Skeletal muscle tissue (tissue), 4 donors: Measurements from ENCODE around the gene GPRC6A. TPM values are rescaled to one million over a fixed set of nuclear protein-coding genes. Genes with fewer than 3 reads are reported as not detected.

Experiments used
- H3K27ac ChIP-seq: one replicate; pipeline ENCODE4 v1.7.0; 2013; ENCODE audit warnings: mild to moderate bottlenecking, low read depth, low read length, inconsistent platforms
- H3K27me3 ChIP-seq, 3 donors: one replicate each; pipeline ENCODE4 v1.7.0; 2013; ENCODE audit warnings: low read length in 3 of 3; ENCODE audit not compliant: control insufficient read depth in 3 of 3, insufficient read depth in 3 of 3
- H3K36me3 ChIP-seq, 3 donors: one replicate each; pipeline ENCODE4 v1.7.0; 2013; ENCODE audit warnings: low read length in 3 of 3; ENCODE audit not compliant: control insufficient read depth in 3 of 3, insufficient read depth in 3 of 3
- H3K4me1 ChIP-seq, 3 donors: one replicate each; pipeline ENCODE4 v1.7.0; 2013; ENCODE audit warnings: low read length in 3 of 3, mild to moderate bottlenecking in 3 of 3; ENCODE audit not compliant: control insufficient read depth in 3 of 3, insufficient read depth in 3 of 3
- H3K4me3 ChIP-seq, 3 donors: one replicate each; pipeline ENCODE4 v1.7.0; 2013; ENCODE audit warnings: low read length in 3 of 3
- H3K9ac ChIP-seq, 3 donors: one replicate each; pipeline ENCODE4 v1.7.0; 2013; ENCODE audit warnings: low read length in 3 of 3, mild to moderate bottlenecking in 3 of 3, moderate library complexity in 2 of 3, low read depth in 1 of 3
- H3K9me3 ChIP-seq, 3 donors: one replicate each; pipeline ENCODE4 v1.7.0; 2013; ENCODE audit warnings: low read length in 3 of 3; ENCODE audit not compliant: control insufficient read depth in 3 of 3
- total RNA-seq: library from RNA; depleted of rRNA; stranded (reverse); fragments of >200 nt; gene quantifications from one replicate; pipeline ENCODE4 v1.2.3, GENCODE V29; 2014
- donor health status: Osteomylitis.

GPRC6A gene, protein sequence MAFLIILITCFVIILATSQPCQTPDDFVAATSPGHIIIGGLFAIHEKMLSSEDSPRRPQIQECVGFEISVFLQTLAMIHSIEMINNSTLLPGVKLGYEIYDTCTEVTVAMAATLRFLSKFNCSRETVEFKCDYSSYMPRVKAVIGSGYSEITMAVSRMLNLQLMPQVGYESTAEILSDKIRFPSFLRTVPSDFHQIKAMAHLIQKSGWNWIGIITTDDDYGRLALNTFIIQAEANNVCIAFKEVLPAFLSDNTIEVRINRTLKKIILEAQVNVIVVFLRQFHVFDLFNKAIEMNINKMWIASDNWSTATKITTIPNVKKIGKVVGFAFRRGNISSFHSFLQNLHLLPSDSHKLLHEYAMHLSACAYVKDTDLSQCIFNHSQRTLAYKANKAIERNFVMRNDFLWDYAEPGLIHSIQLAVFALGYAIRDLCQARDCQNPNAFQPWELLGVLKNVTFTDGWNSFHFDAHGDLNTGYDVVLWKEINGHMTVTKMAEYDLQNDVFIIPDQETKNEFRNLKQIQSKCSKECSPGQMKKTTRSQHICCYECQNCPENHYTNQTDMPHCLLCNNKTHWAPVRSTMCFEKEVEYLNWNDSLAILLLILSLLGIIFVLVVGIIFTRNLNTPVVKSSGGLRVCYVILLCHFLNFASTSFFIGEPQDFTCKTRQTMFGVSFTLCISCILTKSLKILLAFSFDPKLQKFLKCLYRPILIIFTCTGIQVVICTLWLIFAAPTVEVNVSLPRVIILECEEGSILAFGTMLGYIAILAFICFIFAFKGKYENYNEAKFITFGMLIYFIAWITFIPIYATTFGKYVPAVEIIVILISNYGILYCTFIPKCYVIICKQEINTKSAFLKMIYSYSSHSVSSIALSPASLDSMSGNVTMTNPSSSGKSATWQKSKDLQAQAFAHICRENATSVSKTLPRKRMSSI
- total RNA-seq, result not detected

DNA sequence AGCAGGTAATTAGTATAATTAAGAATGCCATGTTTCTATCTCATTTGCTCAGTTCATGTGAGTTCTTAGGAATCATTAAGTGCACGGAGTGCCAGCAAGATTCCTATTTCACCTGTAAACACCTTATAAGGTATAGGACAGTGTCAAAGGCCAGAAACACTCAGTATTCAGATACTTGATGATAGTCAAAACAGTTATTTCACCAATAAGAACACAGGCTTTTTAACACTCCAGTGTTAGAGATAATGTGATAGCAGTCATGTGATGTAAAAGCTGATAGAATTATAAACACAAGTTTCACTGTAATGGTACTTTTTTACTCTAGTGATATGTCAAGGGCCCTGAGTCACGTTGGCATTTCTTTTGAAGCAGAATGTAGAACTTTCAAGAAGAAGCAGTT lies at the start of gene GPRC6A:
Gene GPRC6A (minus strand): TSS at position 101 of the 400 bp plus-strand sequence. CDS start 70 bp downstream, at position 31.
- Histone ChIP-seq H3K36me3 (no peaks in the 10 kb centered on the region), H3K27ac (no peak within 1 kb of the TSS), H3K4me1 (no peaks in the 10 kb centered on the region), H3K9ac (no peak within 1 kb of the TSS), H3K9me3 (no peaks in the 10 kb centered on the region), H3K27me3 (no peaks in the 10 kb centered on the region), H3K4me3 (no peak within 1 kb of the TSS)

DNA sequence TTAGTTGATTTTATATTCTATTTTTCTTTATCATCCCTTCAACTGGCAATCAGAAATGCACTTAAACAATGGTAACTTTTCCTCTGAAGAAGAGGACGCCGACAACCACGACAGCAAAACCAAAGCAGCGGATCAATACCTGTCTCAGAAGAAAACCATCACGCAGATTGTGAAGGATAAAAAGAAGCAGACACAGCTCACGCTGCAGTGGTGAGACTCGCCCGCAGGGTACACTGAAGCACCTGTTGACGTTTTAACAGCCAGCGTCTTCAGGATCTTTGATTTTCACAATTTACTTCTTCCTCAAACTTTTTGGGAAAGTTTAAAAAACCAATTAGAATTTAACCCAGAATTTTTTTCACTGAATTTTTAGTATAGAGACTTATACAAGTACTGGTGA lies 48.9 kb upstream of the GPRC6A start:
- Histone ChIP-seq H3K36me3 (no peaks in the 10 kb centered on the region), H3K4me3 (no peak overlapping the region), H3K9me3 (no peaks in the 10 kb centered on the region), H3K4me1 (peaks cover 4 to 9% (median 5%) of the 10 kb centered on the region in 3 donors), H3K27me3 (peaks cover 22 to 28% (median 23%) of the 10 kb centered on the region in 3 donors), H3K27ac (no peak overlapping the region), H3K9ac (no peak overlapping the region)

DNA sequence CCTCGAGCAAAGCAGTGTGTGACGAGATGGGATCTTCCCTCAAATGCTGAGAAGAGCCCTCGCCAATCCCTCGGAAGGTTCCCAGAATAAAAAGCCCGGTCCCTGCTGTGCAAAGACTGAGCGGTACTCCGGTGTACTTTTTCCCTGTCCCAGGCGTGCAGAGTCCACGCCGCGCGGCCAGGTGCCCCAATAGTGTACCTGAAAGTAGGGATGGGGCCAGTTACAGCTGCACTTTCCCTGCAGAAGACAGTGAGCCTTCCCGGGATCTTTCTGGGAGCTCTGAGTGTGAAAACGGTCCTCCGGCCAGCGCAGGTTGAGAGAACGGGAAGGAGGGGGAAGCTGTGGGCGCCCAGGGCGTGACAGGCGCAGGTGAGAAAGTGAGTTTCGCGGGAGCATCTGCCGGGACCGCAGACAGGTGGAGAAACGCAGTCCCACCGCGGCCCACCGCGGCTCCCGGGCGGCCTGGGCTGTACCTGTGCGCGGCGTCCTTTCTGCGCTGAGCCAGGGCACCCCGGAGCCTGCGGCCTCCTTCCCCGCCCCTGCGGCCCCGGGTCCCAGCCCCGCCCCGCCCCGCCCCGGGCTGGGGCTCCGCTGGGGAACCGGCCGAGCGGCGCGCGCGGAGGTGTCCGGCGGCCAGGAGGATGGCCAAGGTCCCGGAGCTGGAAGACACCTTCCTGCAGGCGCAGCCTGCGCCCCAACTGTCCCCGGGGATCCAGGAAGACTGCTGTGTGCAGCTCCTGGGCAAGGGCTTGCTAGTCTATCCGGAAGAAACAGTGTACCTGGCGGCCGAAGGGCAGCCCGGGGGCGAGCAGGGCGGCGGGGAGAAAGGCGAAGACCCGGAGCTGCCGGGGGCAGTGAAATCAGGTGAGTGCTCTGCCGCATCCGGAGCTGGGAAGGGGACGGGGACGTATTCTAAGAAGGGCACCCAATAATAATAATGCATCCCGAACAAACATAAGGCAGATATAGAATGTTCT lies 48.0 kb upstream of the GPRC6A start, which contains the start of gene RFX6:
Gene RFX6 (plus strand): TSS at position 608 of the 977 bp plus-strand sequence. CDS start 34 bp downstream, at position 642.
- Histone ChIP-seq H3K27me3 (peaks cover 22 to 28% (median 23%) of the 10 kb centered on the region in 3 donors), H3K9ac (no peak within 1 kb of the TSS), H3K4me3 (peak within 1 kb of the TSS; percentile 30 to 63 (median 49))

DNA sequence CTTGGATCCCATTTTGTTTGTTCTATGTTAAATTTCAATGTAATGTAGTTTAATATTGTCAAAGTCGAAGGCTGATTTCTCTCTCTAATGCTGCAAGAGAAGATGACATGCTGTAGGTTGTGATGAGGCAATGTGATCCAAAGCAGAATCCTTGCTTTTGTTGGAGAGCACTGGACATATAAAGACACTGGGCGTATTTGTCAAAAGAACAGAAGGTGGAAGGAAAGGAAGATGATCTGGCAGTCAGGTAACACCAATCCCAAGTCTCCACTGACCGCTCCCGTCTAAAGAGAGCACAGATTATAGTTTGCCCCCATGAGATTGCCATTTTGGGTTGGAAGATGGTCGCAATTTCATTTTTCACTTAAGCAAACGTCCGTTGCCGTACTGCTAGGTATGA lies 47.2 kb upstream of the GPRC6A start:
- Histone ChIP-seq H3K9me3 (no peaks in the 10 kb centered on the region), H3K4me1 (peaks cover 4 to 9% (median 5%) of the 10 kb centered on the region in 3 donors), H3K27me3 (peaks cover 22 to 28% (median 23%) of the 10 kb centered on the region in 3 donors), H3K9ac (no peak overlapping the region), H3K4me3 (no peak overlapping the region), H3K27ac (no peak overlapping the region), H3K36me3 (no peaks in the 10 kb centered on the region)

More for the DNA sequence above, 48.0 kb upstream of the GPRC6A start, which contains the start of gene RFX6:
- Histone ChIP-seq H3K27ac (no peak within 1 kb of the TSS), H3K36me3 (no peaks in the 10 kb centered on the region), H3K4me1 (peaks cover 4 to 9% (median 5%) of the 10 kb centered on the region in 3 donors), H3K9me3 (no peaks in the 10 kb centered on the region)

DNA sequence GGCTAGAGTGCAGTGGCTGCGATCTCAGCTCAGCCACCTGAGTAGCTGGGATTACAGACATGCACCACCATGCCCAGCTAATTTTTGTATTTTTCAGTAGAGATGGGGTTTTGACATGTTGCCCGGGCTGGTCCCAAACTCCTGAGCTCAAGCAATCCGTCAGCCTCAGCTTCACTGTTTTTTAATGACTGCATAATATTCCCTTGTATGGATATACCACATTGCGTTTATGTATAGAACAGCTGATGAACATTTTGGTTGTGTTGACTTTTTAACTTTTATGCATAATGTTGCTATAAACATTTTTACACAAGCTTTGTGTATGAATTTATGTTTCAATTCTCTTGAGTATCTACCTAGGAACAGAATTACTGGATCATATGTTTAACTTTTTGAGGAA lies 43.9 kb upstream of the GPRC6A start:
- no peak overlapping the region for H3K27ac ChIP-seq
- no peaks in the 10 kb centered on the region for H3K36me3 ChIP-seq
- no peak overlapping the region for H3K9ac ChIP-seq
- H3K4me3 ChIP-seq, result no peak overlapping the region
- peaks cover 22 to 25% (median 22%) of the 10 kb centered on the region in 3 donors for H3K27me3 ChIP-seq
- H3K4me1 ChIP-seq, result peaks cover 4 to 9% (median 5%) of the 10 kb centered on the region in 3 donors
- H3K9me3 ChIP-seq, result peaks cover 0 to 3% (median 2%) of the 10 kb centered on the region in 3 donors

DNA sequence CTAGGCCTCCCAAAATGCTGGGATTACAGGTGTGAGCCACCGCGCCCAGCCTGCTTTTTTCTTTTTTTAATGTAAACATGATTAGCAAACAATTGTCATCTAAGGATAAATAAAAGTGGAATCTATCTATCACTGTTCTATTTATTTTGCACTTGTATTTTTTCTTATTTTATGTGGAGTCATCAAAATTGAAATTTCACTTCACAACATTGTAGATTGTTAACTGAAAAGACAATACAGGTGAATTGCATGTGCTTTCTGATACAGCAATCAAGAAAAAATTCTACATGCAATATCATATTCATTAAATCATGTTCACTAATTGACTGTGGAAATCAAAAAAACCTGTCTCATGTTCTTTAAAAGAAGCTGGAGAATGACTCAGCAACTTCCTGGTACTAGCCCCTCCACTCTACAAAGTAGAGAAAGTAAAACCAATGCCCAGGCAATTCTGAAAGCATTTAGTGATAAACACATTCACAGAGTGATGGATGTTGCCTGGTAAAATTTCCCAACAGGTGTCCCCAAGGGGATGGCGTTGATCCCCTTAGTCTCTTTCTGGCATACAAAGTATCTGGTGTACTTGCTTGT lies 37.5 kb upstream of the GPRC6A start:
- no peaks in the 10 kb centered on the region for H3K4me1 ChIP-seq
- no peak overlapping the region for H3K27ac ChIP-seq
- no peaks in the 10 kb centered on the region for H3K27me3 ChIP-seq
- H3K36me3 ChIP-seq, result no peaks in the 10 kb centered on the region
- H3K9me3 ChIP-seq, result peaks cover 0 to 3% (median 2%) of the 10 kb centered on the region in 3 donors
- no peak overlapping the region for H3K4me3 ChIP-seq
- H3K9ac ChIP-seq, result no peak overlapping the region

DNA sequence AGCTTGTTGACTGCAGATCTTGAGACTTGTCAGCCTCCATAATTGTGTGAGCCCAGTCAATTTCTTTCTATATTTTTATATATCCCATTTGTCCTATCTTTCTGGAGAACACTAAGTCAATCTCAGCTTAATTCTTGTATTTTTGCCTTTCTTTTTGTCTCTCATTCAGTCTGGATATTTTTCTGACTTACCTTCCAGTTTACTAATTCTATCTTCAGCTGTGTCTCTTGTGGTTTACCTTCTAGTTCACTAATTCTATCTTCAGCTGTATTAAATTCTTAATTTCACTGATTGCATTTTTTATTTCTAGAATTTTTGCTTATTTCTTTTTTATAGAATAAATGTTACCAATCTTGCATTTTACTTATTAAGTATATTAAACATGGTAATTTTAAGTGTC lies 30.4 kb upstream of the GPRC6A start:
- Histone ChIP-seq H3K36me3 (no peaks in the 10 kb centered on the region), H3K9ac (no peak overlapping the region), H3K9me3 (peaks cover 0 to 3% (median 2%) of the 10 kb centered on the region in 3 donors), H3K4me3 (no peak overlapping the region), H3K4me1 (no peaks in the 10 kb centered on the region), H3K27ac (no peak overlapping the region), H3K27me3 (no peaks in the 10 kb centered on the region)

DNA sequence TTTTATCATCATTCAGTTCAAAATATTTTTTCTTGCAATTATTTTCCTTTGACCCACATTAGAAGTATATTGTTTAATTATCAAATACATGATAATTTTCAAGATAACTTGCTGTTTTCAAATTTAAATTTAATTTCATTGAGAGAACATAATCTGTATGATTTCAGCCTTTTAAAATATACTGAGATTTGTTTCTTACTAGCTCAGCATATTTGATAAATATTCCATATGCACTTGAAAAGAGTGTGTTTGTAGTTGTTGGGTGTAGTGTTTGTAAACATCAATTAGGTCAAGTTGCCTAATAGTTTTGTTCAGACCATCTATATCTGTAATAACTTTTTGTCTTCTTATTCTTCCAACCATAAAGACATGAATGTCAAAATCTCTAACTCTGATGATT lies 29.2 kb upstream of the GPRC6A start:
- H3K4me3 ChIP-seq, result no peak overlapping the region
- H3K27ac ChIP-seq, result no peak overlapping the region
- no peaks in the 10 kb centered on the region for H3K27me3 ChIP-seq
- no peak overlapping the region for H3K9ac ChIP-seq
- no peaks in the 10 kb centered on the region for H3K36me3 ChIP-seq
- H3K4me1 ChIP-seq, result no peaks in the 10 kb centered on the region
- H3K9me3 ChIP-seq, result peaks cover 0 to 3% (median 2%) of the 10 kb centered on the region in 3 donors

DNA sequence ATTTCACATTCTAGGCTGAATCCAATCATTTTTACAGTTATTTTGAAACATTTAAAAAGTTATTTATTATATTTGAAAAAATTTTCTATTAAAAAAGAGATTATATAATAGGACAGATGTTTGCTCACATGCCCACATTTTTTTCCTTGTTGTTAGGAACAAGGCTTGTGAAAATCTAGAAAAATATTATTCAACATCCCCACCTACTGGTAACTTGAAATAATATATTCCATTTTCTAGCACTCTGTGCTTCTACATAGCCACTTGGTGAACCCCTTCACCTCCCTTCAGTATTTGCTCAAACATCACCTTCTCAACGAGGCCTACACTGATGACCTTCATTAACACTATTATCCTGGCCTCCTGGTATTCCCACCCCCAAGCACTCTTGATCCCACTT lies 18.3 kb upstream of the GPRC6A start:
- H3K9ac ChIP-seq, result no peak overlapping the region
- H3K27me3 ChIP-seq, result no peaks in the 10 kb centered on the region
- no peaks in the 10 kb centered on the region for H3K36me3 ChIP-seq
- H3K9me3 ChIP-seq, result no peaks in the 10 kb centered on the region
- H3K4me3 ChIP-seq, result no peak overlapping the region
- H3K4me1 ChIP-seq, result no peaks in the 10 kb centered on the region
- no peak overlapping the region for H3K27ac ChIP-seq
